Spleen (tissue), 11 donors: ENCODE results near the gene DNASE1. TPM values are rescaled to one million over a fixed set of nuclear protein-coding genes. Genes with fewer than 3 reads are reported as not detected.

ENCODE experiments used
- DNase-seq: peaks from one replicate; pipeline ENCODE4 v3.0.0-alpha.2; 2020
- H3K27ac ChIP-seq, 8 donors: fragments of 200-600 bp; sonication (generic) in 7 of 8; 1 replicate in 4 of 8; 2 replicates in 4 of 8; pipeline versions ENCODE4 v1.5.0 to v1.8.0; 2016 to 2021; ENCODE audit warnings: inconsistent platforms in 4 of 8, mild to moderate bottlenecking in 4 of 8, moderate library complexity in 1 of 8
- H3K27me3 ChIP-seq, 7 donors: fragments of 200-600 bp; sonication (generic) in 6 of 7; replicated peaks in 1 of 7; 1 replicate in 4 of 7; 2 replicates in 3 of 7; pipeline versions ENCODE4 v1.5.0 to v1.8.0; 2016 to 2021; ENCODE audit warnings: inconsistent platforms in 3 of 7, mild to moderate bottlenecking in 1 of 7
- H3K36me3 ChIP-seq, 6 donors: fragments of 200-600 bp; sonication (generic) in 5 of 6; 1 replicate in 4 of 6; 2 replicates in 2 of 6; pipeline versions ENCODE4 v1.5.0 to v1.8.0; 2016 to 2021; ENCODE audit warnings: inconsistent platforms in 2 of 6
- H3K4me1 ChIP-seq, 6 donors: fragments of 200-600 bp; sonication (generic) in 5 of 6; 1 replicate in 3 of 6; 2 replicates in 3 of 6; pipeline versions ENCODE4 v1.5.0 to v1.8.0; 2016 to 2021; ENCODE audit warnings: inconsistent platforms in 3 of 6
- H3K4me3 ChIP-seq, 8 donors: fragments of 200-600 bp; sonication (generic) in 7 of 8; 1 replicate in 4 of 8; 2 replicates in 4 of 8; pipeline versions ENCODE4 v1.5.0 to v1.8.0; 2016 to 2021; ENCODE audit warnings: inconsistent platforms in 4 of 8, mild to moderate bottlenecking in 4 of 8, moderate library complexity in 2 of 8
- H3K9me3 ChIP-seq, 8 donors: fragments of 200-600 bp; sonication (generic) in 7 of 8; 1 replicate in 4 of 8; 2 replicates in 4 of 8; pipeline versions ENCODE4 v1.5.0 to v1.8.0; 2016 to 2021; ENCODE audit warnings: inconsistent platforms in 4 of 8
- POLR2A ChIP-seq, 3 donors: fragments of 450-650 bp; IDR thresholded peaks; one replicate each; pipeline ENCODE4 v1.5.1; 2017; ENCODE audit warnings: antibody characterized with exemption in 3 of 3, mild to moderate bottlenecking in 1 of 3
- POLR2AphosphoS5 ChIP-seq, 3 donors: sonication (generic); formaldehyde crosslinking; IDR thresholded peaks; one replicate each; pipeline ENCODE4 v1.5.1; 2017; ENCODE audit warnings: antibody characterized with exemption in 3 of 3
- WGBS, 5 donors: extraction: QIAGEN DNeasy Blood & Tissue Kit in 3 of 5; methylation state at CpG; one replicate each; pipeline versions ENCODE4 v1.1.5 to v1.1.7; 2013 to 2018; 5-methylcytosine and 5-hydroxymethylcytosine counted together
- intact Hi-C: fragments of 100-400 bp; cut with DNase I; formaldehyde crosslinking; loops from one replicate; pipeline ENCODE4 v1.15.0; 2023; ENCODE audit warnings: low total_unique reads
- polyA plus RNA-seq, 3 donors: library from polyadenylated mRNA; stranded (reverse); fragments of 200-250 nt; gene quantifications; one replicate each; pipeline ENCODE4 v1.2.1, GENCODE V29; 2013
- total RNA-seq, 7 donors: library from RNA; depleted of rRNA in 3 of 7; stranded (reverse); fragments of >200 nt in 3 of 7; fragmentation: NEBNext Ultra II Directional in 4 of 7; extraction: Animal tissue kit (Norgen Biotek cat#: 25700) in 4 of 7; gene quantifications; one replicate each; pipeline versions ENCODE4 v1.1.0 to v1.2.1, GENCODE V29; 2016 to 2021
- TF ChIP-seq, protein P1 (sequence below), 11 experiments: fragments of 200-600 bp in 7 of 11; fragments of 450-650 bp in 4 of 11; sonication (generic) in 4 of 11; IDR thresholded peaks in 8 of 11; conservative IDR thresholded peaks in 3 of 11; 1 replicate in 7 of 11; 2 replicates in 4 of 11; pipeline versions ENCODE4 v1.4.0 to v1.8.0; 2016 to 2021; ENCODE audit warnings: antibody characterized with exemption in 11 of 11, inconsistent platforms in 4 of 11, mild to moderate bottlenecking in 1 of 11
- donor health status: healthy with polysubstance abuse.
- donor health status: DM: no; HTN: no; CAD: no; lungs with moderate emphysema.
- donor health status: DM: no; HTN: no; CAD: no.
- donor health status: Bipolar disorder and iron deficiency.
- donor health status: healthy.
- donor health status: DM: no; HTN: no; CAD: no.
- donor health status: DM: yes; HTN: yes; CAD: no.

DNASE1 gene
- total and polyA plus RNA-seq, 10 donors, result 6.1 to 51.9 (median 24.7) TPM

DNA sequence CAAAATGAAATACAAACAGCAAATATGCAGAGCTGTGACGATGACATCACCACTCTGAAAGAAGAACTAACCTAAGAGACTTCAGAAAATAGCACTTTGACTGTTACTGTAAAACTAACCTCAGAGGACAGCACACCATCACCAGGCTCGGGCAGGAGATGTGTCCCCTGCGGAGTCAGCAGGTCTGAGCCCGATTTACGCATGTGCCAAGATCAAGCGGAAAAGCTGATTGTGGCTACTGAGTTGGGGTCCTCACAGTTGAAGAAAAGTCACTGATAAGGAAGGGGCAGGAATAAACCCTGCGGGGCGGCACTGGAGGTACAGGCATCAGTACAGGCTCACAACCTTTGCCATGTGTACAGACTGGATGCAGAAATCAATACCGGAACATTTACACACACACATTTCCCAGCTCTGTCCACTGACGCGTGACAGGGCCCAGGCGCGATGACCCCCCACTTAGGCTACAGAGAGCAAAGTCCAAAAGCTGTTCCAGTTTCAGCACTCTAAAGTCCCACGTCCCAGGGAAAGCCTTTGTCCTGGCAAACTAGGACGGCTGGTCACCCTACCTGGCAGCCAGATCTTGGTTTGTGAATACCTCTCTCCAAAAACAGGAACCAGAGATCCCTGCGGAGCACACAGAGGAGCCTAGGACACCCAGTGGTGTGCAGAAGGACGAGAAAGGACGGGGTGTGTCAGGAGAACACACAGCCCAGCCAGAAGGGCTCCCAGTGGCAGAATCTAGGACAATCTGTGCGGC lies 41.3 kb downstream of the DNASE1 start:
- H3K27ac ChIP-seq, result no peak overlapping the region

DNA sequence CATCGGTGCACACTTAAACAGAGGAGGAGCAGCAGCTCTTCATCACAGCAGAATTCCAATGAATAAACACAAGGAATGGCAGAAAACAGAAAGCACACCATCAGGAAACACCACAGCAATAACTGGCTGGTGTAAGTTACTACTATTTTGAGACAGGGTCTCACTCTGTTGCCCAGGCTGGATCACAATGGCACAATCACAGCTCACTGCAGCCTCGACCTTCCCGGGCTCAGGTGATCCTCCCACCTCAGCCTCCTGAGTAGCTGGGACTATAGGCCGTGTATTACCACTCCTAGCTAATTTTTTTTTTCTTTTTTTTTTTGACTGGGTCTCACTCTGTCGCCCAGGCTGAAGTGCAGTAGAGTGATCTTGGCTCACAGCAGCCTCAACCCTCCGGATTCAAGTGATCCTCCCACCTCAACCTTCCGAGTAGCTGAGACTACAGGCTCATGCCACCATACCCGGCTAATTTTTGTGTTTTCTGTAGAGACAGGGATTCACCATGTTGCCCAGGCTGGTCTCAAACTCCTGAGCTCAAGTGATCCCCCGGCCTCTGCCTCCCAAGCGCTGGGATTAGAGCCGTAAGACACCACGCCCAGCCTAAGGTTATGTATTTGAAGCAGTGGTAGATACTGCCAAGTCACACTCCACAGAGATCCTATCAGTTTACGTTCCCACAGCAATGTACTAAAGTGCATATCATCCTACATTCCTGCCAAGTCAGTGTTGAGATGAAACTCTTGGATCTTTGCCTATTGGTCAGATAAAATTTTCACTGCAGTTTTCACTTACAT lies 42.1 kb downstream of the DNASE1 start:
- WGBS, 5 donors, result 83 to 93% (median 90%) methylated on average over 11 to 13 of the region's 13 CpGs
- Histone ChIP-seq H3K36me3 (peaks cover 0 to 20% (median 0%) of the 10 kb centered on the region in 6 donors), H3K27me3 (no peaks in the 10 kb centered on the region), H3K4me3 (no peak overlapping the region), H3K4me1 (peaks cover 0 to 10% (median 0%) of the 10 kb centered on the region in 6 donors), H3K9me3 (no peaks in the 10 kb centered on the region), H3K27ac (no peak overlapping the region)
- TF ChIP-seq, protein P1, sequence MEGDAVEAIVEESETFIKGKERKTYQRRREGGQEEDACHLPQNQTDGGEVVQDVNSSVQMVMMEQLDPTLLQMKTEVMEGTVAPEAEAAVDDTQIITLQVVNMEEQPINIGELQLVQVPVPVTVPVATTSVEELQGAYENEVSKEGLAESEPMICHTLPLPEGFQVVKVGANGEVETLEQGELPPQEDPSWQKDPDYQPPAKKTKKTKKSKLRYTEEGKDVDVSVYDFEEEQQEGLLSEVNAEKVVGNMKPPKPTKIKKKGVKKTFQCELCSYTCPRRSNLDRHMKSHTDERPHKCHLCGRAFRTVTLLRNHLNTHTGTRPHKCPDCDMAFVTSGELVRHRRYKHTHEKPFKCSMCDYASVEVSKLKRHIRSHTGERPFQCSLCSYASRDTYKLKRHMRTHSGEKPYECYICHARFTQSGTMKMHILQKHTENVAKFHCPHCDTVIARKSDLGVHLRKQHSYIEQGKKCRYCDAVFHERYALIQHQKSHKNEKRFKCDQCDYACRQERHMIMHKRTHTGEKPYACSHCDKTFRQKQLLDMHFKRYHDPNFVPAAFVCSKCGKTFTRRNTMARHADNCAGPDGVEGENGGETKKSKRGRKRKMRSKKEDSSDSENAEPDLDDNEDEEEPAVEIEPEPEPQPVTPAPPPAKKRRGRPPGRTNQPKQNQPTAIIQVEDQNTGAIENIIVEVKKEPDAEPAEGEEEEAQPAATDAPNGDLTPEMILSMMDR (IDR thresholded peaks at IDR 0.05 in 8 of 11, conservative IDR thresholded peaks at IDR 0.05 in 3 of 11), result no peak
- TF ChIP-seq POLR2AphosphoS5 (IDR thresholded peaks at IDR 0.05), result no peak
- no peak for TF ChIP-seq POLR2A (IDR thresholded peaks at IDR 0.05)
- no peak for DNase-seq
- intact Hi-C loops, result loop anchor here (10.0 kb wide), 1 partner anchor 178 kb away; no protein-coding TSS in a partner anchor

More for the DNA sequence above, 41.3 kb downstream of the DNASE1 start:
- Histone ChIP-seq H3K27me3 (no peaks in the 10 kb centered on the region), H3K9me3 (no peaks in the 10 kb centered on the region), H3K4me1 (peaks cover 0 to 18% (median 4%) of the 10 kb centered on the region in 6 donors), H3K4me3 (no peak overlapping the region), H3K36me3 (peaks cover 0 to 20% (median 0%) of the 10 kb centered on the region in 6 donors)
- DNase-seq, result no peak
- 84 to 90% (median 89%) methylated on average over 19 of the region's 19 CpGs for WGBS, 5 donors
- TF ChIP-seq POLR2A (IDR thresholded peaks at IDR 0.05), result no peak
- TF ChIP-seq, protein P1 (IDR thresholded peaks at IDR 0.05 in 8 of 11, conservative IDR thresholded peaks at IDR 0.05 in 3 of 11), result no peak
- no peak for TF ChIP-seq POLR2AphosphoS5 (IDR thresholded peaks at IDR 0.05)
- intact Hi-C loops, result loop anchor here (10.0 kb wide), 1 partner anchor 179 kb away; no protein-coding TSS in a partner anchor

DNA sequence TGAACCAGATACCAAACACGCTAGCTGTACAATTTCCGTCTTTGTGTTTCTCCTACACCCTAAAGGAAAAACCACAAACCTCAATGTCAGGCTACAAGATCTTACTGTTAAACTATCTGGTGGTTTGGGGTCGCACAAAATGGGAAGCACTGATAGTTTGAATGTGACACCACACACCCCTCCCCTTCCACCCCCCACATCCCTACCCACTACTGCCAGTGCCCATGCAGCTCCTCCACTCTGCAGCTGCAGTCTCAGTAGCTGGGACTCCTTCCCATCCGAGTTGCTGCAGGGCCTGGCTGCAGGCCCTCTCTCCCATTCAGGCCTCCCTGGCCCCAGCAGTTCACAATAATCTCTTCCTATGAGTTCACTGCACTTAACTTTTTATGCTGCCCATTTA lies 44.5 kb downstream of the DNASE1 start:
- Histone ChIP-seq H3K27ac (no peak overlapping the region), H3K4me3 (no peak overlapping the region), H3K27me3 (no peaks in the 10 kb centered on the region), H3K36me3 (peaks cover 0 to 27% (median 0%) of the 10 kb centered on the region in 6 donors), H3K4me1 (peaks cover 0 to 8% (median 0%) of the 10 kb centered on the region in 6 donors), H3K9me3 (no peaks in the 10 kb centered on the region)
- DNase-seq, result no peak
- no peak for TF ChIP-seq POLR2A (IDR thresholded peaks at IDR 0.05)
- TF ChIP-seq, protein P1 (IDR thresholded peaks at IDR 0.05 in 8 of 11, conservative IDR thresholded peaks at IDR 0.05 in 3 of 11), result no peak
- TF ChIP-seq POLR2AphosphoS5 (IDR thresholded peaks at IDR 0.05), result no peak
- WGBS, 5 donors, result 27 to 60% (median 42%) methylated on average over 4 of the region's 4 CpGs
- intact Hi-C loops, result loop anchor here (10.0 kb wide), 1 partner anchor 176 kb away; no protein-coding TSS in a partner anchor
